ENCODE results near the gene JARID2. TPM values are rescaled to one million over a fixed set of nuclear protein-coding genes. Genes with fewer than 3 reads are reported as not detected.

Gene JARID2
- total RNA-seq, 3 donors from 2014 or later: 10.5 to 13.9 (median 11.5) TPM

DNA sequence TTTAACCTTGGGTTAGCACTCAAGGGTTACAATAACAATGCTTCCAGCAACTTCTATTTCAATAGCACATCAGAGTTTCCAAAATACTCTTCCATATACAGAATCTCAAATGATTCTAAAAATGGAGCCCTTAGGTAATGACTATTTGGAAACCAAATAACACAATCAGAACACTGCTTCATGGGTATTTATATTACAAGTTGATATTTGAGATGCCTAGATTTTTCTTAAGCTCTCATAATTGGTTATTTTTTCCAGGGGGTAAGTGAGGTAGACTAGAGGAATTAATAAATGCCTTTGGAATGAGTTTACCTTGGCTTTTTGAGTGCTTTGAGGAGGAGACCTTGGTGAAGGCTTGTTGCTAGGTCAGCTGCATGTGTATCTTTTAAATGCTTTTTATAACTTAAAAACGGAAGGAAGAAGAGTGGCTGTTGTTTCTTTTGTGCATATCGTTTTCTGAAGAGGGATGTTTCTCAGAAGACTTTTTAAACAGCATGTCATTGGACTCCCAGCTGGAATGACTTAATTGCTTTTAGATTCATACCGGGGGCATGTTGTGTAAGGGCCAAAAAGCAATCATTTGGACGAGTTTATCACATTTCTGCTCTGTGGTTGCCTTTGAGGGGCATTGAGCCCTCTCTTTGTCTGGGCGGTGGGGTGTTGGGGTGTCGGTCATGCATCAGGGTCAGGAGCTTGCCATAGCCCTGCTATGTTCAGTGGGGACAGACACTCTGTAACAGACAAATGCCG is 230.9 kb downstream of the JARID2 start:
- Histone ChIP-seq H3K4me1 (no peaks in the 10 kb centered on the region), H3K9me3 (no peaks in the 10 kb centered on the region), H3K27me3 (no peaks in the 10 kb centered on the region), H3K36me3 (no peaks in the 10 kb centered on the region), H3K4me3 (no peak overlapping the region), H3K27ac (peak overlapping the region in 1 of 2 donors; percentile 20)
- intact Hi-C loops (cut with DNase I; ENCODE audit: low total_unique reads): no loop called here
- TF ChIP-seq POLR2AphosphoS5 (IDR thresholded peaks at IDR 0.05) (no peak), POLR2A (IDR thresholded peaks at IDR 0.05) (no peak)
- TF ChIP-seq, protein P1, sequence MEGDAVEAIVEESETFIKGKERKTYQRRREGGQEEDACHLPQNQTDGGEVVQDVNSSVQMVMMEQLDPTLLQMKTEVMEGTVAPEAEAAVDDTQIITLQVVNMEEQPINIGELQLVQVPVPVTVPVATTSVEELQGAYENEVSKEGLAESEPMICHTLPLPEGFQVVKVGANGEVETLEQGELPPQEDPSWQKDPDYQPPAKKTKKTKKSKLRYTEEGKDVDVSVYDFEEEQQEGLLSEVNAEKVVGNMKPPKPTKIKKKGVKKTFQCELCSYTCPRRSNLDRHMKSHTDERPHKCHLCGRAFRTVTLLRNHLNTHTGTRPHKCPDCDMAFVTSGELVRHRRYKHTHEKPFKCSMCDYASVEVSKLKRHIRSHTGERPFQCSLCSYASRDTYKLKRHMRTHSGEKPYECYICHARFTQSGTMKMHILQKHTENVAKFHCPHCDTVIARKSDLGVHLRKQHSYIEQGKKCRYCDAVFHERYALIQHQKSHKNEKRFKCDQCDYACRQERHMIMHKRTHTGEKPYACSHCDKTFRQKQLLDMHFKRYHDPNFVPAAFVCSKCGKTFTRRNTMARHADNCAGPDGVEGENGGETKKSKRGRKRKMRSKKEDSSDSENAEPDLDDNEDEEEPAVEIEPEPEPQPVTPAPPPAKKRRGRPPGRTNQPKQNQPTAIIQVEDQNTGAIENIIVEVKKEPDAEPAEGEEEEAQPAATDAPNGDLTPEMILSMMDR (IDR thresholded peaks at IDR 0.05): no peak
- no peak for DNase-seq (ENCODE audit: low spot score in 2 of 2)

DNA sequence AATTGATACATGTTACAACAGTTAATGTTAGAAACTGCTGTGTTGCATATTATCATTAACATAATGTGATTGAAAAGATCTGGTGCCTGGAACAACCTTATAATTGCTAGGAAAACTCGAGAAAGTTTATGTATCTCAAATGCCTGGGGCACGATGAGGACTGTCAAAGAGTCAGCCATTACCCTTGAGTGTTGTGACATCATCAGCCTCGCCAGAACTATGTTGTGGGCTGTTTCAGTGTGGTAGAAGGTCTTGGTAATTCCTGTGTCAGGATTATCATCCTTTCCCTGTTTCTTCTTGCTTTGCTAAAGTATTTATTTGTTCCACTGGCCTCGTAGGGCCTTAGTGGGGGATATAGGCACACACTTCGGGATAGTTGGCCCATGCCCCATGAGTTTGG is 231.9 kb downstream of the JARID2 start:
- TF ChIP-seq, protein P1 (IDR thresholded peaks at IDR 0.05): no peak
- TF ChIP-seq POLR2A (IDR thresholded peaks at IDR 0.05): no peak
- no peak for TF ChIP-seq POLR2AphosphoS5 (IDR thresholded peaks at IDR 0.05)
- no peaks in the 10 kb centered on the region for H3K9me3 ChIP-seq
- H3K27ac ChIP-seq: no peak overlapping the region
- no peaks in the 10 kb centered on the region for H3K27me3 ChIP-seq
- no peak overlapping the region for H3K4me3 ChIP-seq
- no peak for DNase-seq (ENCODE audit: low spot score in 2 of 2)
- H3K36me3 ChIP-seq: no peaks in the 10 kb centered on the region
- no peaks in the 10 kb centered on the region for H3K4me1 ChIP-seq
- intact Hi-C loops (cut with DNase I; ENCODE audit: low total_unique reads): loop anchor here (1.0 kb wide), 1 partner anchor 10 kb away; no protein-coding TSS in a partner anchor

DNA sequence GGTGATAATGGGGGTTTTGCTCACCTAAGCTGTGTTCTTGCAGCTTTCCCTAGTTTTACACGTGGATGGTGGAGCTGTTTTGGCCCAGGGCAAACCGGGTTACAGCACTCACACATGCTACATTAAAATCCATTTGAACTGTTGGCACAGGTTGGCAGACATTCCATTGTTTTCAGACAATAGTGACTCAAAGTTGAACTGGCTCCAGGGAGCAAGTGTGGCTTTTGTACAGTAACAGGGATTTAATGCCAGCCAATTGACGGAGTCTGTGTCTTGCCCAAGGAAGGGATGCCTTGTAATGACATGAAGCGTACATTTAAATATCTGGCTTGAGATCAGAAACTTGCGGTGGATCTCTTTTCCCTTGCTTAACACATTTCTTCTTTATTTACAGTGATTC is 233.9 kb downstream of the JARID2 start:
- no peak overlapping the region for H3K4me3 ChIP-seq
- H3K4me1 ChIP-seq: no peaks in the 10 kb centered on the region
- TF ChIP-seq POLR2AphosphoS5 (IDR thresholded peaks at IDR 0.05): peak in 1 of 3 donors; percentile 24
- TF ChIP-seq POLR2A (IDR thresholded peaks at IDR 0.05): no peak
- intact Hi-C loops (cut with DNase I; ENCODE audit: low total_unique reads): no loop called here
- DNase-seq (ENCODE audit: low spot score in 2 of 2): peak in 1 of 2 donors; percentile 36
- H3K27ac ChIP-seq: no peak overlapping the region
- H3K36me3 ChIP-seq: no peaks in the 10 kb centered on the region
- H3K27me3 ChIP-seq: no peaks in the 10 kb centered on the region
- H3K9me3 ChIP-seq: no peaks in the 10 kb centered on the region

DNA sequence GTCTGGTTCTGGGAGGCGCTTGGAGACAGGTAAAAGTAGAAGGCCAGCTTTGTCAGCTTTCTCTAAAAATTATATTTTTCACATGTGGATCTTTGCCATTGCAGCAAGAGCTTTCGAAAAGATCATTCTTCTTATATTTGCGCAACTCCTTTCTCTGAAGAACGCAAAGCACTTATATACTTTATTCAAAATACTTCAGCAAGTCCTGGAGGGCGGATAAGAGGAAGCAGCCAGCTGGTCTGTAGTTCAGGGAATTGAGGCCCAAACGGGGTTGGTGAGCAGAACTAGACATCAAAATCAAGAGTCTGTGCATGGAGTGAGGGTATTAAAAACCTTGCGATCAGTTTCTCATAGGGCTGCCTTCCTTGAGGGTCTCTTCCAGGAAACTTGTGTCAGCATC is 234.7 kb downstream of the JARID2 start:
- Histone ChIP-seq H3K27me3 (no peaks in the 10 kb centered on the region), H3K4me1 (no peaks in the 10 kb centered on the region), H3K9me3 (no peaks in the 10 kb centered on the region), H3K36me3 (no peaks in the 10 kb centered on the region), H3K27ac (no peak overlapping the region), H3K4me3 (no peak overlapping the region)
- DNase-seq (ENCODE audit: low spot score in 2 of 2): no peak
- intact Hi-C loops (cut with DNase I; ENCODE audit: low total_unique reads): no loop called here
- no peak for TF ChIP-seq POLR2AphosphoS5 (IDR thresholded peaks at IDR 0.05)
- TF ChIP-seq POLR2A (IDR thresholded peaks at IDR 0.05): no peak
- TF ChIP-seq, protein P1 (IDR thresholded peaks at IDR 0.05): no peak

DNA sequence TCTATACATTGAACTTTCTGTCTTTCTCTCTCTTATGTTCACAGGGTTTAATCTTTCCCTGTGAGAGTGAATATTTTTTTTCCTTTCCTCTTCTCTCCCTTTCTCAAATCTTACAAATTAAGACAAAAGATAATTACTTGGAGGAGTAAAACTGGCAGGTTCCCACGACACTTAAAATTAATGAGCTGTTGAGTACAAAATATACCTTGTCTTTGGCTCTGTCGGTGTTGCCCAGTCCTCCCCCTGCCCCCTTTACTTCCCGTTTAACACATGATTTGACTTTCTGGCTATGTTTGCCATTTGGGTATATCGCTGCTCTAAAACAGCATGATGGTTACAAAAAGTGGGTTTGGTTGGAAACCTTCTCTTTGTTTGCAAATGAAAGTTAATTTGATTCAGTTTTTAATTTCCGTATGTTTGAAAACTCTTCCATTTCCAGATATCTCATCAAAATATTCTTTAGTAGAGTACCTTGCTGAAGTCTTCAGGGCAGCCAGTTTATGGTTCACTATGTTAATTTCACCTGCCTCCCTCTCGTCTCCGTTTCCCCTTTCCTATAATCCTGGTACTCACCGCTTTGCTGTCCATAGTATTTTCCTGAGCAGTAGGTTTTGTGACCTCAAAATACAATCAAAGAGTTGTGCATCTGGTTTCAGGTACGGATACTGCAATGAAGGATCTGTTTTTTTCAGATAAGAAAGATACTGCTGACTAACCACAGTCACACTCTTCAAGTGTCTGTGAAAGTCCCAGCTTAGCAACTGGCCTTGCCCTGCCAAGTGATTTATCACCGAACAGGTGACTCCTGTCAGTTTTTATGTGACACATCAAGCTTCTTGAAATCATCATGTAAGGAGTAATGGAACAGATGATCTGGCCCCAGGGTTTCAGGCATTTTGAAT is 235.8 kb downstream of the JARID2 start:
- TF ChIP-seq POLR2AphosphoS5 (IDR thresholded peaks at IDR 0.05): no peak
- TF ChIP-seq, protein P1 (IDR thresholded peaks at IDR 0.05): no peak
- TF ChIP-seq POLR2A (IDR thresholded peaks at IDR 0.05): no peak
- DNase-seq (ENCODE audit: low spot score in 2 of 2): no peak
- no peaks in the 10 kb centered on the region for H3K9me3 ChIP-seq
- no peaks in the 10 kb centered on the region for H3K4me1 ChIP-seq
- intact Hi-C loops (cut with DNase I; ENCODE audit: low total_unique reads): no loop called here
- no peak overlapping the region for H3K27ac ChIP-seq
- no peaks in the 10 kb centered on the region for H3K27me3 ChIP-seq
- no peak overlapping the region for H3K4me3 ChIP-seq
- no peaks in the 10 kb centered on the region for H3K36me3 ChIP-seq

All from breast epithelium (tissue), 4 donors.